NCI-H1048 (cell line): ENCODE data around the gene SQSTM1.

Source experiments
- DNase-seq: peaks from one replicate; lab custom pipeline; 2025; lab: John Stamatoyannopoulos, UW

Gene SQSTM1

GRCh38 chr5:179874136-179874535 lies 53.4 kb downstream of the SQSTM1 start:
- no peak for DNase-seq

DNA sequence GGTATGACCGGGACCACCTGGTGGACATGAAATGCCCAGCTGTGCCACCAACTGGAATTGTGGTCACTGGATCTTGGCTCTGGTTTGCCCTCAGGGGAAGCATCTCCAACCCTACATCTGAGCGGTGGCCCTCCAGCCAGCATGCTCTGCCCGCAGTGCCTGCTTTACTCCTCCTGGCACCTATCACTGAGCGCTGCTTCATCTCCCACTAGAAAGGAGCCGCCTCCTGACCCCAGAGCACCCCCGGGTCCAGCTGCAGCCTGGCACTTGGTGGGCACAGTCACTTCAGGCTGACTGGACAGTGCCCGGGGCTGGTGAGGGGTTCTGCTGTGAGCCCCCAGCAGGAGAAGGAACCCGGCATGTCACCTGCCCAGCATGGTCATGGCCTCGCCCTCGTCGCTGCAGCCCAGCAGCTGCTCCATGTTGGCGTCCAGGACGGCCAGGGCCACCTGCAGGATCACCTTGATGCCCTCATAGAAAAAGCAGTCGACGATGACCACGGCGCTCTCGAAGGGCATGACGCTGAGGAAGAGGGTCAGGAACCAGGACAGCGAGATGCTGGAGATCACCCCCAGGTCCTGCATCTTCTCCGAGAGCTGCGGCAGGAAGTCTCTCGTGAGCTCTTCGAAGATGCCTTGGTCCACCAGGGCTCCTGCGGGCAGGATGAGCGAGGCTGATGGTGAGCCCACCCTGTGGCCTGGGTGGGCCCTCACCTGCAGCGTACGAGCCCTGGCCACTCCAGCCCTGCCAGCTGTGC lies 54.0 kb downstream of the SQSTM1 start:
- no peak for DNase-seq

GRCh38 chr5:179875741-179876609 lies 55.3 kb downstream of the SQSTM1 start:
- DNase-seq = no peak

DNA sequence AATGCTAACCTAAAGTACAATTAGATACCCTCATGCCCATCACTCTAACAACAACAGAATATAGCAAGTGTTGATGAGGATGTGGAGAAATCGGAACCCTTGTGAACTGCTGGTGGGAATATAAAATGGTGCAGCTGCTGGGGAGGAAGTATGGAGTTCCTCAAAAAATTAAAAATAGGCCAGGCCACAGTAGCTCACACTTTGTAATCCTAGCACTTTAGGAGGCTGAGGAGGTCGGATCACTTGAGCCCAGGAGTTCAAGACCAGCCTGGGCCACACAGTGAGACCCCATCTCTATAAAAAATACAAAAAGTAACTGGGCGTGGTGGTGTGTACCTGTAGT lies 55.9 kb downstream of the SQSTM1 start:
- no peak for DNase-seq

DNA sequence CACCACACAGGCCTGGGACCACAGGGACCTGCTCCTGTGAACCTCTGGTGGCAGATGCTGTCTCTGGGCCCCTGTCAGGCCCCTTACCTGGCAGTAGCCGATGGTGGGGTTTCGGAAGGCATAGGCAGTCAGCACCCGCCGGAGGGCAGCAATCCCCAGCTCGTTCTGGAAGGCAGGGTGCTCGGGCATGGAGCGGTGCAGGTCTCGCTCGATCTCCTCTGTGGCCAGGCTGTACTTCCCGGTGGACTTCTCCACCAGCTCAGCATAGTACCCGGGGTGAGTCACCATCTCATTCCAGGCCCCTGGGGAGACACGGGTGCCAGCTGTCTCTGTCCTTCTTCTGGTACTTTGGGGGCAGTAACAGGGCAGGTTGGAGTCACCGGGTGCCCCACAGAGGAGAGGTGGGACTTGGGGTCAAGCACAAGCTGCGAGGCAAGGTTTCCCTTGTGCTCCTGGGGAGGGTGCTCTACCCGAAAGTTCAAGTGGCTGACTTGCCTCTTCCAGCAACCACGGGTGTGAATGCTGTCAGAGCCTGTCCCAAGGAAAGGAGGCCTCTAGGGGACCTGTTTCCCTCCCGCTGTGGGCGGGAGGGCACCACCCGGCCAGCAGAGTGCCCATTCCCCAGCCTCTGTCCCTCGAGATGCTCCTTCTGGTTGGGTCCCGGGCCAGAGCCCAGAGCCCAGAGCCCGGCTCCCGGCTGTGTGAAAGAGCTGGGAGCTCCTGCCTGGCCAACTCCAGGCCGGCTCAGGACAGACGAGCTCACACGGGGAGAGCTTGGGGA lies 57.7 kb downstream of the SQSTM1 start:
- DNase-seq = no peak

GRCh38 chr5:179879003-179879689 lies 58.4 kb downstream of the SQSTM1 start:
- DNase-seq = no peak

DNA sequence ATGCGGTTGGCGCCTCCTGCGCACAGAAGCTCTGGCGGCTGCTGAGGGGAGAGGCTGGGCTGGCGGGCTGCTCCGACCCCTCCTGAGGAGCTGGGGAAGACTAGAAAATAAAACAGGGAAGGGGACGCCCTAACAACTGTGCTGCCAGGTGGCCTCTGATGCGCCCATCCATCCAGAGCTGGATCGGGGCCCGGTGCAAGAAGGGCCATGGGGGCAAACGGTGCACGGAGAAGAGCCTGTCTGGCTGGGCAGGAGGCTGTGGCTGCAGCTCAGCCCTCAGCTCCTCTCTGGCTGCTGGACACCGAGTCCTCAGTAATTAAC lies 58.9 kb downstream of the SQSTM1 start:
- no peak for DNase-seq

GRCh38 chr5:179880066-179880650 lies 59.5 kb downstream of the SQSTM1 start:
- DNase-seq = no peak

GRCh38 chr5:179880848-179881590 lies 60.3 kb downstream of the SQSTM1 start:
- DNase-seq = no peak

GRCh38 chr5:179882338-179882737 lies 61.6 kb downstream of the SQSTM1 start:
- DNase-seq = no peak

- DNase-seq = no peak
Observed at GRCh38 chr5:179883163-179883562, 62.5 kb downstream of the SQSTM1 start.

- DNase-seq = no peak
Observed at GRCh38 chr5:179885491-179886090, 64.9 kb downstream of the SQSTM1 start.

- no peak for DNase-seq
Observed at GRCh38 chr5:179886190-179886911, 65.6 kb downstream of the SQSTM1 start.

DNA sequence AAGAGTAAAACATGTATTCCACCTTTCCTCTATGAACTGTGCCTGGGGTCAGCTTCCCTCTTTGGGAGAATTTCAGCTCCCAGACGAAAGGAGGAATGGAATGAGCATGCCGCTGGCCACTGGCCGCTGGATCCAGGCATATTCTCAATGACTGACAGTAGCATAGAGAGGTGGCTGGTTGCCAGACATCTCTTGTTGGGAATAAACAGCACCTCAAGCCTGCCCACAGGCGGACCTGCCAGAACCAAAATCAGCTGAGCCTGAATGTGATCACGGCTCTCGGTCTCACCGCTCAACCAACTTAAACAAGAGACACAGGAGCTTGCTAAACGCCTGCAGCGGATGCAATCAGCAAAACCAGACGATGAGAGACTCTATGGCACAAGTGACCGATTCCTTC lies 66.4 kb downstream of the SQSTM1 start:
- no peak for DNase-seq
